AG04450 (cell line): Measurements from ENCODE around the gene UGCG. TPM values are rescaled to one million over a fixed set of nuclear protein-coding genes. Genes with fewer than 3 reads are reported as not detected.

Source experiments
- CTCF ChIA-PET: fragments of 300-600, 350-600 bp; formaldehyde crosslinking; extraction: SDS; loops from one replicate; lab custom pipeline; 2022; ENCODE audit warnings: antibody characterized with exemption, inconsistent platforms; lab: Charles Lee
- POLR2A ChIA-PET: fragments of 350-600 bp; formaldehyde crosslinking; extraction: SDS; loops from one replicate; lab custom pipeline; 2021; ENCODE audit warnings: antibody characterized with exemption, inconsistent platforms; lab: Yijun Ruan, JAX
- DNase-seq: peaks from one replicate; pipeline ENCODE4 v3.0.0-alpha.2; 2011; ENCODE audit warnings: low read depth, low spot score
- H3K27ac ChIP-seq: one replicate; pipeline ENCODE4 v1.5.1; 2012; ENCODE audit warnings: low read depth, low read length, control low read depth
- H3K27me3 ChIP-seq: one replicate; pipeline ENCODE4 v1.6.0; 2012; ENCODE audit warnings: low read length; ENCODE audit not compliant: control insufficient read depth, insufficient read depth
- H3K4me3 ChIP-seq: 2 replicates; pipeline ENCODE4 v1.5.1; 2011; ENCODE audit warnings: mild to moderate bottlenecking, low read depth, low read length, control low read depth
- H3K9me3 ChIP-seq: 2 replicates; pipeline ENCODE4 v1.5.1; 2012; ENCODE audit warnings: low read length; ENCODE audit not compliant: control insufficient read depth, insufficient read depth
- CTCF ChIP-seq: IDR thresholded peaks from 2 replicates; pipeline ENCODE4 v1.5.1; 2011; ENCODE audit warnings: low read depth, low read length, control low read depth, inconsistent platforms
- polyA plus RNA-seq: library from polyadenylated mRNA; depleted of rRNA; stranded (reverse); fragments of >200 nt; gene quantifications from 2 replicates; pipeline ENCODE4 v1.2.3, GENCODE V29; 2011

Gene UGCG
- polyA plus RNA-seq, 1 experiment, result 149 TPM

- ChIA-PET CTCF (interaction anchor here (1.9 kb wide), 1 partner anchor 148 kb away, joined by 10 read pairs; no protein-coding TSS in a partner anchor), POLR2A (no interaction called here)
- Histone ChIP-seq H3K27ac (no peak overlapping the region), H3K9me3 (no peaks in the 10 kb centered on the region), H3K27me3 (no peaks in the 10 kb centered on the region), H3K4me3 (no peak overlapping the region)
- TF ChIP-seq CTCF, result no peak
- DNase-seq, result no peak
Observed at GRCh38 chr9:111925784-111926183, 29.2 kb downstream of the UGCG start.

- POLR2A ChIA-PET, result interaction anchor here (0.7 kb wide), 1 partner anchor 17 kb away, joined by 3 read pairs; no protein-coding TSS in a partner anchor
- DNase-seq, result no peak
- no peak overlapping the region for H3K27ac ChIP-seq
- H3K4me3 ChIP-seq, result no peak overlapping the region
- H3K27me3 ChIP-seq, result no peaks in the 10 kb centered on the region
- H3K9me3 ChIP-seq, result no peaks in the 10 kb centered on the region
- CTCF ChIA-PET, result interaction anchor here (1.9 kb wide), 1 partner anchor 148 kb away, joined by 10 read pairs; no protein-coding TSS in a partner anchor
- no peak for TF ChIP-seq CTCF
Observed at GRCh38 chr9:111926421-111926875, 29.8 kb downstream of the UGCG start.

GRCh38 chr9:111928359-111928720 is 31.7 kb downstream of the UGCG start:
- TF ChIP-seq CTCF, result no peak
- Histone ChIP-seq H3K27me3 (no peaks in the 10 kb centered on the region), H3K9me3 (no peaks in the 10 kb centered on the region), H3K27ac (no peak overlapping the region), H3K4me3 (no peak overlapping the region)
- POLR2A ChIA-PET, result interaction anchor here (0.6 kb wide), 1 partner anchor 30 kb away, joined by 5 read pairs; no protein-coding TSS in a partner anchor
- no peak for DNase-seq
- CTCF ChIA-PET, result interaction anchor here (0.9 to 1.3 kb wide), 3 partner anchors 14 to 169 kb away, joined by 3 to 12 read pairs (median 5); no protein-coding TSS in a partner anchor

GRCh38 chr9:111934747-111935146 is 38.1 kb downstream of the UGCG start:
- H3K4me3 ChIP-seq, result no peak overlapping the region
- H3K27ac ChIP-seq, result no peak overlapping the region
- CTCF ChIA-PET, result interaction anchor here (0.5 kb wide), 1 partner anchor 38 kb away, joined by 6 read pairs; no protein-coding TSS in a partner anchor
- POLR2A ChIA-PET, result no interaction called here
- no peak for DNase-seq
- H3K9me3 ChIP-seq, result no peaks in the 10 kb centered on the region
- TF ChIP-seq CTCF, result no peak
- H3K27me3 ChIP-seq, result no peaks in the 10 kb centered on the region

- POLR2A ChIA-PET, result interaction anchor here (1.1 to 1.8 kb wide), 2 partner anchors 105 to 139 kb away, joined by 3 to 7 read pairs; no protein-coding TSS in a partner anchor
- Histone ChIP-seq H3K27ac (no peak overlapping the region), H3K4me3 (no peak overlapping the region), H3K9me3 (no peaks in the 10 kb centered on the region), H3K27me3 (no peaks in the 10 kb centered on the region)
- TF ChIP-seq CTCF, result no peak
- DNase-seq, result no peak
- CTCF ChIA-PET, result interaction anchor here (1.9 kb wide), 1 partner anchor 138 kb away, joined by 9 read pairs; no protein-coding TSS in a partner anchor
Observed at GRCh38 chr9:111936391-111936790, 39.8 kb downstream of the UGCG start.
